IPS-NIHi7 (cell line): Measurements from ENCODE around the gene MLLT10.

Experiments
- DNase-seq: peaks from one replicate; pipeline ENCODE4 v3.0.0; 2012; ENCODE audit warnings: mixed read lengths; ENCODE audit errors: extremely low spot score

MLLT10 gene

GRCh38 chr10:21769041-21769440 lies 235.0 kb downstream of the MLLT10 start:
- DNase-seq: no peak

GRCh38 chr10:21771219-21771618 lies 237.2 kb downstream of the MLLT10 start:
- DNase-seq: no peak

DNA sequence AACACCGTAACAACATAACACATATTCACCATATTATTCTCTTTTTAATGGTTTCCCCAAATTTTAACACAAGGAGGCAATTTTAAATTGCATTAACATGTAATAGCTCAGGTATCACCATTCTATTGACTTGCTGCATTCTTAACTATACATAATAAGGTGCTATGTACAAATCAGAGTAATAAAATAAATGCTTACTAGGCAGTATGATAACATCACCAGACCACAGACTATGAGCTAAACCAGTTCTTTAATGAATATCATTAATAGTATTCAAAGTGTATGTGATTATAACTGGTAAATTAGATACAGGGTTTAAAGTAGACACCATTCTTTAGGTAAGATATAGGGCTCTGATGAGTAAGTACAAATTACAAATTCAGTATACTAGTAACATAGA lies 242.9 kb downstream of the MLLT10 start:
- DNase-seq: no peak

DNA sequence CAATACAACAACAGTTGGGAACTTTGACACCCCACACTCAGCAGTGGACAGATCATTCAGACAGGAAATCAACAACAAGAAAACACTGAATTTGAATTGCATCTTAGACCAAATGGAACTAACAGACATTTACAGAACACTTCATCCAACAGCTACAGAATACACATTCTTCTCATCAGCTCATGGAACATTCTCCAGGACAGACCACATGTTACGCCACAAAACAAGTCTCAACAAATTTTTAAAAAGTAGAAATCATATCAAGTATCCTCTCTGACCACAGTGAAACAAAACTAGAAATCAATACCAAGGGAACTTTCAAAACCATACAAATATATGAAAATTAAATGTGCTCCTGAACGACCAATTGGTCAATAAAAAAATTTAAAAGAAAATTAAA lies 257.2 kb downstream of the MLLT10 start:
- no peak for DNase-seq
